Activated B cell treated with CpG ODN at 0.5 μM for 24 hours (primary cell): ENCODE measurements around the gene GTF2A2. TPM values are rescaled to one million over a fixed set of nuclear protein-coding genes. Genes with fewer than 3 reads are reported as not detected.

Source experiments
- ATAC-seq: fragments of 200-7000 bp; cut with Tn5 transposase; one replicate; pipeline ENCODE4 v1.10.0; 2021; ENCODE audit warnings: low read depth, mild to moderate bottlenecking, moderate library complexity
- CTCF ChIA-PET: fragments of 350-600 bp; sonication (Branson Sonifier 250); formaldehyde crosslinking; loops from one replicate; lab custom pipeline; 2021; ENCODE audit warnings: antibody characterized with exemption; lab: Charles Lee
- POLR2A ChIA-PET: fragments of 350-600 bp; sonication (Branson Sonifier 250); formaldehyde crosslinking; loops from one replicate; lab custom pipeline; 2021; ENCODE audit warnings: antibody characterized with exemption; lab: Charles Lee
- DNase-seq: peaks from one replicate; pipeline ENCODE4 v3.0.0; 2022
- H3K27ac Mint-ChIP-seq: one replicate; pipeline ENCODE4 v1.8.0; 2020; ENCODE audit warnings: mixed read lengths
- H3K27me3 Mint-ChIP-seq: one replicate; pipeline ENCODE4 v1.8.0; 2021; ENCODE audit warnings: mixed read lengths
- H3K36me3 Mint-ChIP-seq: one replicate; pipeline ENCODE4 v1.8.0; 2021; ENCODE audit warnings: low read depth, mixed read lengths
- H3K4me1 Mint-ChIP-seq: one replicate; pipeline ENCODE4 v1.8.0; 2021; ENCODE audit warnings: mixed read lengths
- H3K4me3 Mint-ChIP-seq: one replicate; pipeline ENCODE4 v1.8.0; 2020; ENCODE audit warnings: mild to moderate bottlenecking, mixed read lengths
- H3K9me3 Mint-ChIP-seq: one replicate; pipeline ENCODE4 v1.8.0; 2020; ENCODE audit warnings: mixed read lengths
- CTCF ChIP-seq: fragments of 200-600 bp; IDR thresholded peaks from one replicate; pipeline ENCODE4 v1.8.0; 2022; ENCODE audit warnings: antibody characterized with exemption, mild to moderate bottlenecking
- intact Hi-C: fragments of 100-400 bp; cut with micrococcal nuclease; formaldehyde crosslinking; loops from one replicate; pipeline ENCODE4 v1.15.1; 2024
- total RNA-seq: library from RNA; stranded (reverse); gene quantifications from 2 replicates; pipeline ENCODE4 v1.2.3, GENCODE V29; 2022

Gene GTF2A2
- total RNA-seq, 1 donor from 2014 or later, result 77.4 TPM

- TF ChIP-seq CTCF, result no peak
- Mint-ChIP-seq H3K36me3 (no peaks in the 10 kb centered on the region), H3K4me3 (no peak overlapping the region), H3K9me3 (no peaks in the 10 kb centered on the region), H3K4me1 (peaks cover 19% of the 10 kb centered on the region), H3K27me3 (peaks cover 19% of the 10 kb centered on the region), H3K27ac (no peak overlapping the region)
- POLR2A ChIA-PET, result interaction anchor here (1.1 kb wide), 1 partner anchor 75 kb away, joined by 3 read pairs; the partner anchor contains the start of gene BNIP2
- CTCF ChIA-PET, result no interaction called here
- intact Hi-C loops, result no loop called here
- no peak for DNase-seq
- no peak for ATAC-seq
These were observed 43.2 kb downstream of the GTF2A2 start for GRCh38 chr15:59614153-59614552.

GRCh38 chr15:59611276-59612260 is 45.7 kb downstream of the GTF2A2 start, which contains the start of gene GCNT3:
Gene GCNT3 (plus strand): TSS chr15:59611783. CDS start chr15:59618239, 6,456 bp downstream.
- TF ChIP-seq CTCF, result no peak
- Mint-ChIP-seq H3K36me3 (no peaks in the 10 kb centered on the region), H3K4me3 (no peak within 1 kb of the TSS), H3K27ac (no peak within 1 kb of the TSS), H3K27me3 (peaks cover 11% of the 10 kb centered on the region), H3K9me3 (no peaks in the 10 kb centered on the region), H3K4me1 (peaks cover 19% of the 10 kb centered on the region)
- no peak for DNase-seq
- no peak for ATAC-seq
- intact Hi-C loops, result no loop called here
- CTCF ChIA-PET, result interaction anchor here (1.6 kb wide), 1 partner anchor 79 kb away, joined by 4 read pairs; no protein-coding TSS in a partner anchor
- POLR2A ChIA-PET, result no interaction called here

GRCh38 chr15:59609730-59610712 is 47.3 kb downstream of the GTF2A2 start:
- intact Hi-C loops, result no loop called here
- Mint-ChIP-seq H3K27me3 (peaks cover 14% of the 10 kb centered on the region), H3K4me3 (no peak overlapping the region), H3K36me3 (no peaks in the 10 kb centered on the region), H3K9me3 (no peaks in the 10 kb centered on the region), H3K4me1 (peaks cover 10% of the 10 kb centered on the region), H3K27ac (no peak overlapping the region)
- DNase-seq (no peak), ATAC-seq (no peak)
- no peak for TF ChIP-seq CTCF
- ChIA-PET POLR2A (interaction anchor here (0.7 kb wide), 1 partner anchor 628 kb away, joined by 7 read pairs; no protein-coding TSS in a partner anchor), CTCF (no interaction called here)

- CTCF ChIA-PET, result no interaction called here
- intact Hi-C loops, result no loop called here
These were observed 51.3 kb downstream of the GTF2A2 start for GRCh38 chr15:59605994-59606393.

More at GRCh38 chr15:59605994-59606393, 51.3 kb downstream of the GTF2A2 start:
- DNase-seq (no peak), ATAC-seq (no peak)
- Mint-ChIP-seq H3K4me3 (no peak overlapping the region), H3K4me1 (no peaks in the 10 kb centered on the region), H3K27me3 (peaks cover 7% of the 10 kb centered on the region), H3K9me3 (peaks cover 16% of the 10 kb centered on the region), H3K36me3 (no peaks in the 10 kb centered on the region), H3K27ac (no peak overlapping the region)
- POLR2A ChIA-PET, result no interaction called here
- TF ChIP-seq CTCF, result no peak
